Lower leg skin (tissue), 3 donors: ENCODE measurements around the gene EFS.
"Not testable (repeated sequence)": the region's sequence is repeated elsewhere in the genome, so short reads cannot be mapped to it uniquely, and the experiment has no call there.

ENCODE experiments used
- POLR2A ChIP-seq, 2 donors: fragments of 450-650 bp; IDR thresholded peaks; one replicate each; pipeline ENCODE4 v1.6.1; 2016 to 2017; ENCODE audit warnings: antibody characterized with exemption in 2 of 2, mild to moderate bottlenecking in 1 of 2, moderate library complexity in 1 of 2
- TF ChIP-seq, protein P1 (sequence below), 3 donors: fragments of 450-650 bp; IDR thresholded peaks; one replicate each; pipeline ENCODE4 v1.5.1; 2016; ENCODE audit warnings: antibody characterized with exemption in 3 of 3, mild to moderate bottlenecking in 3 of 3, moderate library complexity in 2 of 3

DNA sequence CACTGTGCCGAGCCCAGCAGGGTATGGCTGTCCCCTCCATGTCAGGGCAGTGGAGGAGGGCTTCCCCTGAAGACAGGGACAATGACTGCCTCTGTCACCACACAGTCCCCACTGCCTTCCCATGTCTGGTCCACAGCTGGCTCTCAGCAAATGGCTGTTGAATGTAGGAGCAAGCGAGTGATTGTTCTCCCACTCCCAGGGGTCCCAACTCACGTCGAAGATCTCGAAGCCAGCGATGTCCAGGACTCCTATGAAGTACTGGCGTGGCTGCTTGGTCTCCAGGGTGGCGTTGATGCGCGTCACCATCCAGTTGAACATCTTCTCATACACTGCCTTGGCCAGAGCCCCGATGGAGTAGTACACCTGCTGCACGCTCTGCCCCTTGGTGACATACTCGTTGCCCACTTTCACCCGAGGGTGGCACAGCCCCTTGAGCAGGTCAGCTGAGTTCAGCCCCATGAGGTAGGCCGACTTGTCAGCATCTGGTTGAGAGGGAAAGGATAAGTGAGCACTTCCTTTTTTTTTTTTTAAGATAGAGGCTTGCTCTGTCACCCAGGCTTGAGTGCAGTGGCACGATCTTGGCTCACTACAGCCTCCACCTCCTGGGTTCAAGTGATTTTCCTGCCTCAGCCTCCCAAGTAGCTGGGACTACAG is 35.7 kb upstream of the EFS start:
- TF ChIP-seq, protein P1, sequence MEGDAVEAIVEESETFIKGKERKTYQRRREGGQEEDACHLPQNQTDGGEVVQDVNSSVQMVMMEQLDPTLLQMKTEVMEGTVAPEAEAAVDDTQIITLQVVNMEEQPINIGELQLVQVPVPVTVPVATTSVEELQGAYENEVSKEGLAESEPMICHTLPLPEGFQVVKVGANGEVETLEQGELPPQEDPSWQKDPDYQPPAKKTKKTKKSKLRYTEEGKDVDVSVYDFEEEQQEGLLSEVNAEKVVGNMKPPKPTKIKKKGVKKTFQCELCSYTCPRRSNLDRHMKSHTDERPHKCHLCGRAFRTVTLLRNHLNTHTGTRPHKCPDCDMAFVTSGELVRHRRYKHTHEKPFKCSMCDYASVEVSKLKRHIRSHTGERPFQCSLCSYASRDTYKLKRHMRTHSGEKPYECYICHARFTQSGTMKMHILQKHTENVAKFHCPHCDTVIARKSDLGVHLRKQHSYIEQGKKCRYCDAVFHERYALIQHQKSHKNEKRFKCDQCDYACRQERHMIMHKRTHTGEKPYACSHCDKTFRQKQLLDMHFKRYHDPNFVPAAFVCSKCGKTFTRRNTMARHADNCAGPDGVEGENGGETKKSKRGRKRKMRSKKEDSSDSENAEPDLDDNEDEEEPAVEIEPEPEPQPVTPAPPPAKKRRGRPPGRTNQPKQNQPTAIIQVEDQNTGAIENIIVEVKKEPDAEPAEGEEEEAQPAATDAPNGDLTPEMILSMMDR (IDR thresholded peaks at IDR 0.05) = not testable (repeated sequence)
- TF ChIP-seq POLR2A (IDR thresholded peaks at IDR 0.05) = not testable (repeated sequence)
